HepG2 (cell line): ENCODE results near the gene PTPRM. TPM values are rescaled to one million over a fixed set of nuclear protein-coding genes. Genes with fewer than 3 reads are reported as not detected.

ENCODE experiments used
- ATM ChIP-seq: fragments of 450-650 bp; IDR thresholded peaks from 2 replicates; pipeline ENCODE4 v1.7.1; 2017; ENCODE audit warnings: mild to moderate bottlenecking, borderline replicate concordance
- BHLHE40 ChIP-seq: IDR thresholded peaks from 2 replicates; pipeline ENCODE4 v1.6.1; 2011; ENCODE audit warnings: low read length, improper control_type of control experiment
- CBX2 ChIP-seq, 2 experiments: fragments of 200-600 bp in 1 of 2; sonication (generic); formaldehyde crosslinking in 1 of 2; IDR thresholded peaks; 2 replicates each; pipeline versions ENCODE4 v1.7.0 to v1.8.1; 2018 to 2022; ENCODE audit warnings: low read depth in 2 of 2, low read length in 1 of 2, mild to moderate bottlenecking in 1 of 2, missing genetic modification reagents in 1 of 2
- DNMT3B ChIP-seq: conservative IDR thresholded peaks from 2 replicates; pipeline ENCODE4 v1.6.1; 2016; ENCODE audit warnings: missing biosample characterization, control low read depth
- ESRRA ChIP-seq: sonication (generic); formaldehyde crosslinking; IDR thresholded peaks from 2 replicates; pipeline ENCODE4 v1.5.1; 2020; ENCODE audit warnings: mild to moderate bottlenecking, low read depth, missing genetic modification reagents
- FLYWCH1 ChIP-seq: sonication (generic); formaldehyde crosslinking; IDR thresholded peaks from 2 replicates; pipeline ENCODE4 v1.8.1; 2023; ENCODE audit warnings: mild to moderate bottlenecking, missing genetic modification reagents
- KLF6 ChIP-seq: IDR thresholded peaks from 2 replicates; pipeline ENCODE4 v1.8.0; 2016; ENCODE audit warnings: missing biosample characterization, missing genetic modification reagents
- MAFK ChIP-seq, 2 experiments: IDR thresholded peaks in 1 of 2; conservative IDR thresholded peaks in 1 of 2; 2 replicates each; pipeline ENCODE4 v1.6.1; 2011; ENCODE audit warnings: improper control_type of control experiment in 2 of 2, low read length in 2 of 2
- NCOA2 ChIP-seq: sonication (generic); formaldehyde crosslinking; IDR thresholded peaks from 2 replicates; pipeline ENCODE4 v1.8.0; 2022; ENCODE audit warnings: inconsistent platforms
- RARG ChIP-seq: sonication (generic); formaldehyde crosslinking; IDR thresholded peaks from 2 replicates; pipeline ENCODE4 v1.4.0; 2020; ENCODE audit warnings: low read depth, mild to moderate bottlenecking, missing genetic modification reagents
- TEF ChIP-seq: sonication (generic); formaldehyde crosslinking; IDR thresholded peaks from 2 replicates; pipeline ENCODE4 v1.5.0; 2020; ENCODE audit warnings: missing genetic modification reagents
- TGIF2 ChIP-seq: IDR thresholded peaks from 2 replicates; pipeline ENCODE4 v1.6.1; 2016; ENCODE audit warnings: control low read depth, missing compliant biosample characterization
- THAP11 ChIP-seq: IDR thresholded peaks from 2 replicates; pipeline ENCODE4 v1.6.1; 2016; ENCODE audit warnings: missing biosample characterization, missing genetic modification reagents
- ZBTB20 ChIP-seq: sonication (generic); formaldehyde crosslinking; IDR thresholded peaks from 2 replicates; pipeline ENCODE4 v1.8.1; 2023; ENCODE audit warnings: missing genetic modification reagents, low read depth, mild to moderate bottlenecking, borderline replicate concordance
- ZBTB33 ChIP-seq: sonication (generic); formaldehyde crosslinking; IDR thresholded peaks from 2 replicates; pipeline ENCODE4 v1.4.0; 2020; ENCODE audit warnings: missing genetic modification reagents
- ZC3H13 ChIP-seq: sonication (generic); formaldehyde crosslinking; IDR thresholded peaks from 2 replicates; pipeline ENCODE4 v1.8.1; 2023; ENCODE audit warnings: mild to moderate bottlenecking, missing genetic modification reagents, moderate library complexity
- ZGPAT ChIP-seq: IDR thresholded peaks from 2 replicates; pipeline ENCODE4 v1.6.1; 2016; ENCODE audit warnings: mild to moderate bottlenecking
- ZNF234 ChIP-seq: sonication (generic); formaldehyde crosslinking; conservative IDR thresholded peaks from 2 replicates; pipeline ENCODE4 v1.5.1; 2020; ENCODE audit warnings: mild to moderate bottlenecking, missing genetic modification reagents
- ZNF512 ChIP-seq: sonication (generic); formaldehyde crosslinking; IDR thresholded peaks from 2 replicates; pipeline ENCODE4 v1.4.0; 2020; ENCODE audit warnings: mild to moderate bottlenecking, missing genetic modification reagents
- ZNF556 ChIP-seq: sonication (generic); formaldehyde crosslinking; IDR thresholded peaks from 2 replicates; pipeline ENCODE4 v1.4.0; 2020; ENCODE audit warnings: mild to moderate bottlenecking, missing genetic modification reagents, borderline replicate concordance
- ZNF598 ChIP-seq: sonication (generic); formaldehyde crosslinking; IDR thresholded peaks from 2 replicates; pipeline ENCODE4 v1.5.1; 2020; ENCODE audit warnings: mild to moderate bottlenecking, missing genetic modification reagents, borderline replicate concordance
- ZNF652 ChIP-seq: IDR thresholded peaks from 2 replicates; pipeline ENCODE4 v1.6.1; 2016; ENCODE audit warnings: low read depth, borderline replicate concordance
- ZNF674 ChIP-seq: sonication (generic); formaldehyde crosslinking; IDR thresholded peaks from 2 replicates; pipeline ENCODE4 v1.5.0; 2020; ENCODE audit warnings: low read depth, mild to moderate bottlenecking, missing genetic modification reagents
- polyA plus RNA-seq, 8 experiments: library from polyadenylated mRNA; depleted of rRNA in 3 of 8; stranded (reverse) in 7 of 8; unstranded in 1 of 8; fragments of >200 nt; fragmentation: Illumina TruSeq in 4 of 8; extraction: Trizol in 4 of 8; gene quantifications; 2 replicates each; pipeline versions ENCODE4 v1.2.1 to v1.2.3, GENCODE V29; 2011 to 2016; ENCODE audit warnings: low read depth in 4 of 8, missing spikeins in 1 of 8, mixed read lengths in 1 of 8; ENCODE audit not compliant: insufficient read depth in 1 of 8
- total RNA-seq, 5 experiments: library from RNA; depleted of rRNA; stranded (reverse); fragments of >200 nt; fragmentation: Illumina TruSeq; extraction: Trizol; gene quantifications; 2 replicates each; pipeline ENCODE4 v1.2.3, GENCODE V29; 2016; ENCODE audit warnings: low read depth in 1 of 5
- TF ChIP-seq, protein P1 (sequence below): IDR thresholded peaks from 2 replicates; pipeline ENCODE4 v1.6.1; 2016; ENCODE audit warnings: control low read depth
- TF ChIP-seq, protein P2 (sequence below): sonication (generic); formaldehyde crosslinking; IDR thresholded peaks from 2 replicates; pipeline ENCODE4 v1.8.1; 2023; ENCODE audit warnings: missing genetic modification reagents, mild to moderate bottlenecking, borderline replicate concordance

Gene PTPRM
- total and polyA plus RNA-seq, 2 of the 13 experiments (the other 11 are each of a cell fraction or from before 2014, with no cell fraction given): 12.6 to 108 TPM

DNA sequence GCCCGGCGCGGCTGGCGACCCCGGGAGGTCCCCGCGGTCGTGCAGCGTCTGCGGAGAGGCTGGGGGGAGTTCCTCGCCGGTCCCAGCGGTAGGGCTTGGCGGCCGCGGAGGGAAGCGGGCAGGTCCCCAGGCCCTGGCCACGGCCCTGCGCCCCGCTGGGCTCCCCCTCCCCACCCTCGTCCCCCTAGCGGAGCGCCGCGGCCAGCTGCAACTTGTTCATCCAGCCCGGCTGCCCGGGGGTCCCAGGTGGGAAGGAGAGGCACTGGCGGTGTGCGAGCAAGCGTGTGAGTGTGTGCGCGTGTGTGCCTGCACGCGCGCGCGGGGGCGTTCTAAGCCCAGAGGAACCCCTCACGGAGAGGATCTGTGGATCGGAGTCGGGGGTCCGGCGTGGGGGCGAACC, 1.3 kb downstream of the PTPRM start (continued):
- TF ChIP-seq ZNF512 (CRISPR knock-in tag) (no peak), FLYWCH1 (CRISPR knock-in tag) (no peak), ZNF652 (CRISPR knock-in tag) (no peak), CBX2 (IDR thresholded peaks at IDR 0.05; ENCODE audit: low read depth, low read length) (no peak), CBX2 (CRISPR knock-in tag; IDR thresholded peaks at IDR 0.05; ENCODE audit: low read depth) (no peak), ESRRA (CRISPR knock-in tag) (no peak), RARG (CRISPR knock-in tag) (no peak), ZNF598 (CRISPR knock-in tag) (no peak), MAFK (conservative IDR thresholded peaks at IDR 0.05 in 1 of 2, IDR thresholded peaks at IDR 0.05 in 1 of 2; ENCODE audit: low read length in 2 of 2) (no peak), KLF6 (CRISPR knock-in tag) (no peak), ZGPAT (CRISPR knock-in tag) (no peak), BHLHE40 (no peak), ZBTB33 (CRISPR knock-in tag) (no peak), NCOA2 (CRISPR knock-in tag) (no peak), TGIF2 (no peak), ATM (no peak), ZNF234 (CRISPR knock-in tag) (no peak), DNMT3B (CRISPR knock-in tag) (no peak), THAP11 (CRISPR knock-in tag) (no peak), ZNF674 (no peak), ZNF556 (CRISPR knock-in tag) (no peak), ZBTB20 (no peak), TEF (no peak), ZC3H13 (CRISPR knock-in tag) (peak; percentile 50; the same call in 1 of the 2 replicates)
- TF ChIP-seq, protein P1, sequence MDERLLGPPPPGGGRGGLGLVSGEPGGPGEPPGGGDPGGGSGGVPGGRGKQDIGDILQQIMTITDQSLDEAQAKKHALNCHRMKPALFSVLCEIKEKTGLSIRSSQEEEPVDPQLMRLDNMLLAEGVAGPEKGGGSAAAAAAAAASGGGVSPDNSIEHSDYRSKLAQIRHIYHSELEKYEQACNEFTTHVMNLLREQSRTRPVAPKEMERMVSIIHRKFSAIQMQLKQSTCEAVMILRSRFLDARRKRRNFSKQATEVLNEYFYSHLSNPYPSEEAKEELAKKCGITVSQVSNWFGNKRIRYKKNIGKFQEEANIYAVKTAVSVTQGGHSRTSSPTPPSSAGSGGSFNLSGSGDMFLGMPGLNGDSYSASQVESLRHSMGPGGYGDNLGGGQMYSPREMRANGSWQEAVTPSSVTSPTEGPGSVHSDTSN: no peak
- TF ChIP-seq, protein P2, sequence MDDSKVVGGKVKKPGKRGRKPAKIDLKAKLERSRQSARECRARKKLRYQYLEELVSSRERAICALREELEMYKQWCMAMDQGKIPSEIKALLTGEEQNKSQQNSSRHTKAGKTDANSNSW: no peak
